Activated CD8-positive, alpha-beta T cell treated with anti-CD3 and anti-CD28 coated beads, Interleukin-2, amount 10 ng/mL, durations not matched to agents 7 days and 5 days (primary cell): ENCODE measurements around the gene MAPK1IP1L. TPM values are rescaled to one million over a fixed set of nuclear protein-coding genes. Genes with fewer than 3 reads are reported as not detected.

ENCODE experiments used
- total RNA-seq, 2 experiments: library from RNA; stranded (reverse); gene quantifications; one replicate each; pipeline ENCODE4 v1.2.3, GENCODE V29; 2021

The MAPK1IP1L gene
- total RNA-seq, 2 experiments from 2014 or later = 105 to 106 TPM

Other genes starting within 250 kb of the MAPK1IP1L start
- gene GCH1, start 148.8 kb upstream of the MAPK1IP1L start, total RNA-seq = 10 to 100 TPM; 51.4 to 52.3 TPM
- 10 to 100 TPM; 45.9 to 46.6 TPM for gene WDHD1, start 24.5 kb upstream of the MAPK1IP1L start, total RNA-seq
- 10 to 100 TPM; 26.7 to 36.5 TPM for gene SOCS4, start 24.4 kb upstream of the MAPK1IP1L start, total RNA-seq
- 10 to 100 TPM; 31.5 to 34.4 TPM for gene LGALS3, start 77.6 kb downstream of the MAPK1IP1L start, total RNA-seq
- 100 to 1,000 TPM; 110 to 112 TPM for gene DLGAP5, start 139.9 kb downstream of the MAPK1IP1L start, total RNA-seq
- gene FBXO34, start 219.8 kb downstream of the MAPK1IP1L start, total RNA-seq = 10 to 100 TPM; 17.4 to 18.3 TPM